HepG2 (cell line): ENCODE measurements around the gene ZNF813. TPM values are rescaled to one million over a fixed set of nuclear protein-coding genes. Genes with fewer than 3 reads are reported as not detected.

Source experiments
- BRCA1 ChIP-seq: sonication (generic); formaldehyde crosslinking; IDR thresholded peaks from 2 replicates; pipeline ENCODE4 v1.4.0; 2020; ENCODE audit warnings: missing genetic modification reagents
- CHD2 ChIP-seq: IDR thresholded peaks from 2 replicates; pipeline ENCODE4 v1.6.1; 2011; ENCODE audit warnings: low read depth, low read length, improper control_type of control experiment
- CSRNP1 ChIP-seq: sonication (generic); formaldehyde crosslinking; IDR thresholded peaks from 2 replicates; pipeline ENCODE4 v1.8.1; 2023; ENCODE audit warnings: mild to moderate bottlenecking, missing genetic modification reagents
- FUBP1 ChIP-seq: sonication (generic); formaldehyde crosslinking; IDR thresholded peaks from 2 replicates; pipeline ENCODE4 v1.5.1; 2020; ENCODE audit warnings: missing genetic modification reagents, mild to moderate bottlenecking, borderline replicate concordance
- HMG20A ChIP-seq: IDR thresholded peaks from 2 replicates; pipeline ENCODE4 v1.6.1; 2016; ENCODE audit warnings: borderline replicate concordance
- KDM1A ChIP-seq: IDR thresholded peaks from 2 replicates; pipeline ENCODE4 v1.6.1; 2016; ENCODE audit warnings: missing compliant biosample characterization
- KDM6A ChIP-seq: IDR thresholded peaks from 2 replicates; pipeline ENCODE4 v1.6.1; 2016; ENCODE audit warnings: low read depth
- MAF1 ChIP-seq: sonication (generic); formaldehyde crosslinking; IDR thresholded peaks from 2 replicates; pipeline ENCODE4 v1.5.0; 2020; ENCODE audit warnings: missing genetic modification reagents, borderline replicate concordance
- POLR2AphosphoS2 ChIP-seq: IDR thresholded peaks from 2 replicates; pipeline ENCODE4 v1.6.1; 2011; ENCODE audit warnings: low read depth, low read length, improper control_type of control experiment
- SATB2 ChIP-seq: sonication (generic); formaldehyde crosslinking; IDR thresholded peaks from 2 replicates; pipeline ENCODE4 v1.5.0; 2020; ENCODE audit warnings: missing genetic modification reagents
- SSRP1 ChIP-seq: IDR thresholded peaks from 2 replicates; pipeline ENCODE4 v1.6.1; 2016; ENCODE audit warnings: control low read depth
- TEAD2 ChIP-seq: sonication (generic); formaldehyde crosslinking; IDR thresholded peaks from 2 replicates; pipeline ENCODE4 v1.9.0; 2021; ENCODE audit warnings: missing genetic modification reagents
- ZNF20 ChIP-seq: sonication (generic); formaldehyde crosslinking; IDR thresholded peaks from 2 replicates; pipeline ENCODE4 v1.4.0; 2020; ENCODE audit warnings: mild to moderate bottlenecking, moderate library complexity, missing genetic modification reagents
- ZNF282 ChIP-seq: fragments of 450-650 bp; IDR thresholded peaks from 2 replicates; pipeline ENCODE4 v1.6.1; 2018; ENCODE audit not compliant: partially characterized antibody
- ZNF687 ChIP-seq: sonication (generic); formaldehyde crosslinking; IDR thresholded peaks from 2 replicates; pipeline ENCODE4 v1.5.1; 2020; ENCODE audit warnings: mild to moderate bottlenecking, missing genetic modification reagents, moderate library complexity
- ZNF749 ChIP-seq: sonication (generic); formaldehyde crosslinking; IDR thresholded peaks from 2 replicates; pipeline ENCODE4 v1.8.0; 2022; ENCODE audit warnings: mild to moderate bottlenecking, missing genetic modification reagents, moderate library complexity, borderline replicate concordance
- polyA plus RNA-seq, 8 experiments: library from polyadenylated mRNA; depleted of rRNA in 3 of 8; stranded (reverse) in 7 of 8; unstranded in 1 of 8; fragments of >200 nt; fragmentation: Illumina TruSeq in 4 of 8; extraction: Trizol in 4 of 8; gene quantifications; 2 replicates each; pipeline versions ENCODE4 v1.2.1 to v1.2.3, GENCODE V29; 2011 to 2016; ENCODE audit warnings: low read depth in 4 of 8, missing spikeins in 1 of 8, mixed read lengths in 1 of 8; ENCODE audit not compliant: insufficient read depth in 1 of 8
- total RNA-seq, 5 experiments: library from RNA; depleted of rRNA; stranded (reverse); fragments of >200 nt; fragmentation: Illumina TruSeq; extraction: Trizol; gene quantifications; 2 replicates each; pipeline ENCODE4 v1.2.3, GENCODE V29; 2016; ENCODE audit warnings: low read depth in 1 of 5
- TF ChIP-seq, protein P1 (sequence below): IDR thresholded peaks from 2 replicates; pipeline ENCODE4 v1.6.1; 2016; ENCODE audit warnings: low read depth, borderline replicate concordance
- TF ChIP-seq, protein P2 (sequence below): IDR thresholded peaks from 2 replicates; pipeline ENCODE4 v1.6.1; 2012; ENCODE audit warnings: low read length, improper control_type of control experiment

ZNF813 gene
- total and polyA plus RNA-seq, 2 of the 13 experiments (the other 11 are each of a cell fraction or from before 2014, with no cell fraction given): 2.1 to 8.9 TPM

- peak; percentile 62; the same call in 1 of the 2 replicates for TF ChIP-seq CSRNP1 (CRISPR knock-in tag)
- TF ChIP-seq SATB2 (CRISPR knock-in tag): no peak
- TF ChIP-seq KDM1A: no peak
- TF ChIP-seq, protein P1, sequence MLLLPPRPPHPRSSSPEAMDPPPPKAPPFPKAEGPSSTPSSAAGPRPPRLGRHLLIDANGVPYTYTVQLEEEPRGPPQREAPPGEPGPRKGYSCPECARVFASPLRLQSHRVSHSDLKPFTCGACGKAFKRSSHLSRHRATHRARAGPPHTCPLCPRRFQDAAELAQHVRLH: no peak
- TF ChIP-seq POLR2AphosphoS2: no peak
- peak; percentile 87 for TF ChIP-seq ZNF687 (CRISPR knock-in tag)
- TF ChIP-seq MAF1 (CRISPR knock-in tag): no peak
- no peak for TF ChIP-seq ZNF282
- TF ChIP-seq ZNF749 (CRISPR knock-in tag): no peak
- no peak for TF ChIP-seq BRCA1
- TF ChIP-seq ZNF20 (CRISPR knock-in tag): no peak
- TF ChIP-seq SSRP1 (CRISPR knock-in tag): no peak
- no peak for TF ChIP-seq HMG20A
- no peak for TF ChIP-seq FUBP1 (CRISPR knock-in tag)
- TF ChIP-seq, protein P2, sequence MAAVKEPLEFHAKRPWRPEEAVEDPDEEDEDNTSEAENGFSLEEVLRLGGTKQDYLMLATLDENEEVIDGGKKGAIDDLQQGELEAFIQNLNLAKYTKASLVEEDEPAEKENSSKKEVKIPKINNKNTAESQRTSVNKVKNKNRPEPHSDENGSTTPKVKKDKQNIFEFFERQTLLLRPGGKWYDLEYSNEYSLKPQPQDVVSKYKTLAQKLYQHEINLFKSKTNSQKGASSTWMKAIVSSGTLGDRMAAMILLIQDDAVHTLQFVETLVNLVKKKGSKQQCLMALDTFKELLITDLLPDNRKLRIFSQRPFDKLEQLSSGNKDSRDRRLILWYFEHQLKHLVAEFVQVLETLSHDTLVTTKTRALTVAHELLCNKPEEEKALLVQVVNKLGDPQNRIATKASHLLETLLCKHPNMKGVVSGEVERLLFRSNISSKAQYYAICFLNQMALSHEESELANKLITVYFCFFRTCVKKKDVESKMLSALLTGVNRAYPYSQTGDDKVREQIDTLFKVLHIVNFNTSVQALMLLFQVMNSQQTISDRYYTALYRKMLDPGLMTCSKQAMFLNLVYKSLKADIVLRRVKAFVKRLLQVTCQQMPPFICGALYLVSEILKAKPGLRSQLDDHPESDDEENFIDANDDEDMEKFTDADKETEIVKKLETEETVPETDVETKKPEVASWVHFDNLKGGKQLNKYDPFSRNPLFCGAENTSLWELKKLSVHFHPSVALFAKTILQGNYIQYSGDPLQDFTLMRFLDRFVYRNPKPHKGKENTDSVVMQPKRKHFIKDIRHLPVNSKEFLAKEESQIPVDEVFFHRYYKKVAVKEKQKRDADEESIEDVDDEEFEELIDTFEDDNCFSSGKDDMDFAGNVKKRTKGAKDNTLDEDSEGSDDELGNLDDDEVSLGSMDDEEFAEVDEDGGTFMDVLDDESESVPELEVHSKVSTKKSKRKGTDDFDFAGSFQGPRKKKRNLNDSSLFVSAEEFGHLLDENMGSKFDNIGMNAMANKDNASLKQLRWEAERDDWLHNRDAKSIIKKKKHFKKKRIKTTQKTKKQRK: no peak
- no peak for TF ChIP-seq KDM6A (CRISPR knock-in tag)
- no peak for TF ChIP-seq CHD2
- no peak for TF ChIP-seq TEAD2 (CRISPR knock-in tag)
Measured at GRCh38 chr19:53520547-53521372, 53.2 kb downstream of the ZNF813 start (continued).
